Ovary (tissue), 3 donors: ENCODE measurements around the gene STUB1.

ENCODE experiments used
- CTCF ChIP-seq, 3 donors: fragments of 450-650 bp in 2 of 3; fragments of 200-600 bp in 1 of 3; IDR thresholded peaks; one replicate each; pipeline versions ENCODE4 v1.5.1 to v1.8.0; 2016 to 2022; ENCODE audit warnings: antibody characterized with exemption in 3 of 3, mild to moderate bottlenecking in 1 of 3
- EP300 ChIP-seq: sonication (generic); formaldehyde crosslinking; IDR thresholded peaks from one replicate; pipeline ENCODE4 v1.6.1; 2017; ENCODE audit warnings: antibody characterized with exemption
- POLR2A ChIP-seq: fragments of 450-650 bp; IDR thresholded peaks from one replicate; pipeline ENCODE4 v1.6.1; 2017; ENCODE audit warnings: antibody characterized with exemption, mild to moderate bottlenecking, moderate library complexity
- donor health status: DM: no; HTN: no; CAD: no.

DNA sequence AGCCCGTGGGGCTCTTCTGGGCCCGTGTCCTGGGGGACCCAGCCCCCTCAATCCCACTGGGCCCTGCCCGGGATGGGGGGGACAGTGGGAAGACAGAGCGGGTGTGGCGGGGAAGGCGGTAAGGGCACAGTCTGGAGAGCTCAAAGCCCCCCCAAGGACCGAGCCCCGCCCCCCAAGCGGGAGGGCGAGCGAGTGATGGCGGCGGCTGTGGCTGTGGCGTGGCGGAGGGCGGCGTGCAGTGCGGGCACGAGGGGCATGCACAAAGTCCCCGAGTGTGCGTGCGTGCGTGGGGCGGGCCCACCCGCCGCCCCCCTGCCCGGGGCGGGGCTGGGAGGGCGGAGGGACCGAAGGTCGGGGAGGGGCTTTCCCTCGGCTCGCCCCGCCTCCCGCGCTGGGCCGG is 13.6 kb downstream of the STUB1 start:
- TF ChIP-seq CTCF (IDR thresholded peaks at IDR 0.05) = no peak
- no peak for TF ChIP-seq POLR2A
- no peak for TF ChIP-seq EP300
